ENCODE data around the gene WWP2.

- no peak for TF ChIP-seq CTCF (IDR thresholded peaks at IDR 0.05)
- TF ChIP-seq POLR2AphosphoS5 (IDR thresholded peaks at IDR 0.05; ENCODE audit: low read depth, low read length), result no peak
- TF ChIP-seq REST (IDR thresholded peaks at IDR 0.05; ENCODE audit: insufficient read depth in 1 of 2, low read depth in 2 of 2, low read length in 1 of 2), result no peak
- no peak for TF ChIP-seq TCF7L2 (IDR thresholded peaks at IDR 0.05; ENCODE audit: low read depth, low read length)
- no peak for TF ChIP-seq SIN3A (IDR thresholded peaks at IDR 0.05; ENCODE audit: borderline replicate concordance, insufficient read depth, low read depth, low read length)
Measured at GRCh38 chr16:69839798-69840409, 77.8 kb downstream of the WWP2 start.
